Activated CD4-positive, alpha-beta T cell treated with anti-CD3 and anti-CD28 coated beads, Interleukin-2, amount 50 U/mL, for 16 hours (primary cell): ENCODE data around the gene HDAC6.
"Not testable (repeated sequence)": the region's sequence is repeated elsewhere in the genome, so short reads cannot be mapped to it uniquely, and the experiment has no call there.

ENCODE experiments used
- DNase-seq: peaks from one replicate; pipeline ENCODE4 v3.0.0-alpha.2; 2020

Gene HDAC6

GRCh38 chrX:48790477-48790876 is 11.4 kb upstream of the HDAC6 start:
- DNase-seq, result no peak

GRCh38 chrX:48791063-48791820 is 10.6 kb upstream of the HDAC6 start:
- no peak for DNase-seq

- DNase-seq, result no peak
Measured at GRCh38 chrX:48792219-48792618, 9.6 kb upstream of the HDAC6 start.

GRCh38 chrX:48793935-48794334 is 7.9 kb upstream of the HDAC6 start:
- no peak for DNase-seq

- no peak for DNase-seq
Measured at GRCh38 chrX:48794340-48794910, 7.4 kb upstream of the HDAC6 start.

- no peak for DNase-seq
Measured at GRCh38 chrX:48794911-48795515, 6.9 kb upstream of the HDAC6 start.

GRCh38 chrX:48798318-48798717 is 3.5 kb upstream of the HDAC6 start:
- DNase-seq, result no peak

GRCh38 chrX:48800574-48801279 is 1.1 kb upstream of the HDAC6 start:
- no peak for DNase-seq

GRCh38 chrX:48802089-48802904 is 430 bp downstream of the HDAC6 start:
- DNase-seq, result peak; percentile 82

GRCh38 chrX:48802905-48803200 is 986 bp downstream of the HDAC6 start:
- no peak for DNase-seq

GRCh38 chrX:48806081-48806480 is 4.2 kb downstream of the HDAC6 start:
- DNase-seq, result no peak

GRCh38 chrX:48813644-48814043 is 11.8 kb downstream of the HDAC6 start:
- DNase-seq, result no peak

- no peak for DNase-seq
Measured at GRCh38 chrX:48814722-48815121, 12.9 kb downstream of the HDAC6 start.

GRCh38 chrX:48815266-48815665 is 13.4 kb downstream of the HDAC6 start:
- no peak for DNase-seq

GRCh38 chrX:48816014-48816810 is 14.3 kb downstream of the HDAC6 start:
- DNase-seq, result no peak

GRCh38 chrX:48818098-48818497 is 16.2 kb downstream of the HDAC6 start:
- no peak for DNase-seq

- no peak for DNase-seq
Measured at GRCh38 chrX:48818866-48819265, 17.0 kb downstream of the HDAC6 start.

- DNase-seq, result not testable (repeated sequence)
Measured at GRCh38 chrX:48819394-48819793, 17.5 kb downstream of the HDAC6 start.

GRCh38 chrX:48823053-48823452 is 21.2 kb downstream of the HDAC6 start:
- no peak for DNase-seq

GRCh38 chrX:48824066-48824465 is 22.2 kb downstream of the HDAC6 start:
- no peak for DNase-seq

- DNase-seq, result no peak
Measured at GRCh38 chrX:48826135-48826875, 24.4 kb downstream of the HDAC6 start, which contains the start of gene ERAS. Gene ERAS, plus strand, starts transcription at chrX:48826513. Its CDS starts 2,611 bp downstream, at chrX:48829124.
